ENCODE data around the gene EPYC.
"Not testable (repeated sequence)": the region's sequence is repeated elsewhere in the genome, so short reads cannot be mapped to it uniquely, and the experiment has no call there.

The EPYC gene

GRCh38 chr12:90990611-90991010, 14.2 kb downstream of the EPYC start:
- no peak for DNase-seq

DNA sequence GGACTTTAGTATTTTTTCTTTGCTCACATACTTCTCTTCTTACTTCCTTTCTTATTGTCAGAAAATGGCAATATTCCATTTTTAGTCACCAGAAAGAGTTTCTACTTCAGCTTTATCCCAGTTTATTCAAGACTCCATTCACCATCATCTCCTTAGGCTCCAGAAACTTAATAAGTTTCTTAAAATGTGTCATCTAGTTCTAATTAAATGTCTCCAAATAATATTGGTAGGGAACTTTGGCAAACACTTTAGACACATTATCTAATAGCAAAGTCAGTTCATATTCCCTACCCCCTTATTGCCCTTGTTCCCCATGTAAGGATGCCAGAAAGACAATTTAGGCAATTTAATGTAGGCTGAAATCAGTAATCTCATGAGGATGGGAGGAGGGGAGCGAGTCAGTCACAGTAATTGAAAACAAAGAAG, 15.1 kb downstream of the EPYC start:
- DNase-seq = no peak

DNA sequence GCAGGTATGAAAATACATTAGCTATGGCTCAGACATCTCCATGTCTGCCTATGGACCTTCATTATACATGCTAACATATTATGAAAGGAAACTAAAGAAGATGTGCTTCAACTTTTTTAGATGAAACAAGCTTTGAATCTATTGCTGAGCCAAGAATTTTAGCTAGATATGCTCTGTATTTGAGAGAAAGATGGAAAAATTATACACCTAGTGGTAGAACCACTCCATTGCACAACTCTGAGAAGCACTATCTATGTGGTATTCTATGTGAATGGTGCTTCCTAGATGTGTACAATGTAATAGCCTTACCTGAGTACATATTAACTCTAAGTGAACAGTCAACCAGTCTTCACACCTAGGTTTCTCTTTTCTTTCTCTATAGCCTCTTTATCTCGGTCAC, 17.3 kb downstream of the EPYC start:
- DNase-seq = no peak

DNA sequence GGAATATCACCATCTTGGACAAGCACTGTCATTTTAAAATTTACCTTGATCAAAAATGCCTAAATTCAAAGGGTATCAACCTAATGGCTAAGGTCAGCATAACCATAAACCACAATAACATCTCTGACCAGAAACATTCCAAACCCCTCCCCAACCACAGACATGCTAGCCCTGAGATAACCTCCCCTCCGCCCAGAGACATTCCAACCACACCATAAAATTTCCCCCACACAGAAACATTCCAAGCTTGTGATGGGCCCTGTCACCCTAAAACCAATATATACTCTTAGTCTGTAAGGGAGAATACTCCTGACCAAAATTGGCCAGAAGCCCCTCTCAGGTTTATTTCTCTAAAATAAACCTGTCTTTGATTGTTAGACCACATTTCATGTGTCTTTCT, 17.7 kb downstream of the EPYC start:
- no peak for DNase-seq

GRCh38 chr12:90985331-90985730, 19.4 kb downstream of the EPYC start:
- DNase-seq = not testable (repeated sequence)

- no peak for DNase-seq
Observed at GRCh38 chr12:90984114-90984513, 20.7 kb downstream of the EPYC start.

- no peak for DNase-seq
Observed at GRCh38 chr12:90982170-90982569, 22.6 kb downstream of the EPYC start.

DNA sequence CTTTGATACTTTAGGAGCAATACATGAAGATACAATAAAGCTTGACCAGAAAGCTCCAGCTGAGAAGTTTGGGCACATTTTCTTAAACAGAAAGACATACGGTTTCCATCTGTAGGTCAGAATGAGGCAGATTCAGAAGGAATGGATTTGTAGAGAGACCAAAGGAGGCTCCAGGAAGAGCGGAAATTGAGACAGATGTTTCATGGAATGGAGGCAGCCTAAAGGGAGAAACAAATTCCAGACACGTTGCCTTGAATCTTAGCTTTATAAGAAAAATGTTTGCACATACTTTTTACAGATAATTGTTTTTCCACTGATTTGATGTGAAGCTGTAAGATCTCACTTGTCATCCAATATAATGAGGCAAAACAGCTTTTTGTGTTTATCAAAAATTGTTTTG, 24.8 kb downstream of the EPYC start:
- DNase-seq = no peak

DNA sequence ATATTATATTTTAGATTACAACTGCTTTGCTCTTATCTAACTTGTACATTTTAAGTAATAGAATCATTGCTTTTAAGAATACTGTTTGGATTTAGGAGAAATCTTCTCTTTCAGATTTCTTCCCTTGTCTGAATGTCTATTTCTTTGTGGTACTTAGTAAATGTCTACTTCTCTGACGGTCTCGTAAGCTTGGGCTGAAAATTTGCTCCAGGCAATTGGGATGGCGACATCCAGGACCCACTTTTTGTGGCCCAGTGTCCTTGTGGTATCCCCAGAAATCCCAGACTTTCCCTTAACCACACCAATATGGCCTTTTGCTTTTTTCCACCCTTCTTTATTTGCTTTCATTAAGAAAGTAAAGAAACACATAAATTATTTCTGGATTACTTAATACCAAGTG, 25.8 kb downstream of the EPYC start:
- DNase-seq = no peak

DNA sequence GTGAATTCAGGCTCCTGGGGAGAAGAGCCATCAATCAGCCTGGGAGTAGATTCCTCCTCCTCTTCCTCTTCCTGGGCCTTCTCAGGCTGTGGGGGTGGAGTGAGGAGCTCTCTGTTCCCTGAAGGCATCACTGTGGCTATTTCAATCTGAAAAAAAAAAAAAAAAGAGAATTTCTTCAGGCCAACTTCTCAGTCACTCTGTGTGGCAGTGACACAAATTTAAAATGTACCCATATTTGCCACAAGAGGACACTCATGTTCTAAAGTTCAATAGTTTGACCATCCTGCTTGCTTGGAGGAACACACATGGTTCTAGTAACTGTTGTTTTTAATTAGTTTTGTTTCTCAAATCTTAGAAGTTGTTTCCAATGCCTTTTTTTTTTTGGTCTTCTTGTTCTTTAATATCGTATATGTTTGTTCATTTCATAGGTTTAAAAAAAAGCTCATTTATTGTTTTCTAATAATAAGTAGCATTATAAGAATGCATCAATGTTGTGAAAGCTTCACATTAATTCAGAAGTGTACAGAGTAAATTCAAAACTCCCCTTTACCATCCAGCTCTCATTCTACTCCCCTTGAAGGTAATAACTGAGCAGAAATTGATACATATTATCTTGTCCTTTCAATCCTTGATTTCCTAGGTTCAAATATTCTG, 26.5 kb downstream of the EPYC start:
- DNase-seq = no peak

DNA sequence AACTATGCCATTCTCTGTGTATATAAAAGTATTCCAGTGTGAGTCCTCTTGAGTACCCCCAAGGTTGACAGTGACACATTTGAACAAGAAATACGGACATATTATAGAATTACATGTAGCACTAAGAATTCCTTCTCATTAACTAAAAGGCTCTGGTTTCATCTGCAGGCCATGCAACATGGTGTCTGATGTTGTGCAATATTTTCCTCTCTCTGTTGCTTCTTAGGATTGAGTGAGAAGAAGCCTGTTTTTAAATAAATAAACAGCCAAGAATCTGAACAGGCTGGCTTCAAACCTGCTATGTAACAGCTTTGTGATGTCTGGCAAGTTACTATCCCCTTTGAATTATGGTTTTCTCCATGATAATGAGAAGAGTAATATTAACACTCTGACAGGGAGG, 27.5 kb downstream of the EPYC start:
- DNase-seq = no peak

DNA sequence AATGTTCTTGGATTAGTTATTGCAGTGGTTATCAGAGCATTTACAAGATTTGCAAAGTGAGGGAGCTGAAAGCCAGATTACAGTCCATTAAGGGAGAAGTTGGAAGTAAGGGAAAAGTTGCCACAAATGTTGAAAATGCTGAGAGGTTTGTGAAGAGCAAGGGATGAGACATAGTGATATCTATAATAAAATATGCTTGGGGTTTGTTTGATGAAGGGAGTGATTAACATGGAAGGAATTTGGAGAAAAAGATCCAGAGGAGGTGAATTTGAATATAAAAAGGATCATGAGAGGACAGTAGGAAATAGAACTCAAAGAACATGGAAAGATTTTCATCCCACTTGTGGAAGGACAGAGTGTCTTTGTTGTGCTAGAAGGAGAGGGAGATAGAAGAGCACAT, 30.5 kb downstream of the EPYC start:
- no peak for DNase-seq

DNA sequence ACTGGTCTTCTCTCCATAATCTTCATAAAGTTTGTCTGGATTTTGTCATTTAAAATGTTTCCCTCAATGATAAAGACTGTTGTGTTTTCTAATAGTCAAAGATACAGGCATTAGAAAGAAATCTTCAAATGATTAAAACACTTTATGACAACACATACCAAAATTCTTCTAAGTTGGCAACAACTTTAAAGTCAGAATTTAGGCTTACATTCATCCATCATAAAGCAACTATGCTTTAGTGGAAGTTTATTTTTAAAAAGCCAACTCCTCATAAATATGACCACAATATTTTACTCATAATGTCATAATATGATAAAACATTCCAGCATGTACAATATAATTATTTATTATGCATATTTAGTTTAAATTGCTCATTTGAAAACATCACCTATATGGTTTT, 32.5 kb downstream of the EPYC start:
- DNase-seq = no peak

GRCh38 chr12:90970911-90971310, 33.9 kb downstream of the EPYC start:
- no peak for DNase-seq

GRCh38 chr12:90970471-90970870, 34.3 kb downstream of the EPYC start:
- no peak for DNase-seq

- DNase-seq = no peak
Observed at GRCh38 chr12:90969851-90970250, 34.9 kb downstream of the EPYC start.

- no peak for DNase-seq
Observed at GRCh38 chr12:90969346-90969745, 35.4 kb downstream of the EPYC start.

- DNase-seq = no peak
Observed at GRCh38 chr12:90965204-90965603, 39.6 kb downstream of the EPYC start.

DNA sequence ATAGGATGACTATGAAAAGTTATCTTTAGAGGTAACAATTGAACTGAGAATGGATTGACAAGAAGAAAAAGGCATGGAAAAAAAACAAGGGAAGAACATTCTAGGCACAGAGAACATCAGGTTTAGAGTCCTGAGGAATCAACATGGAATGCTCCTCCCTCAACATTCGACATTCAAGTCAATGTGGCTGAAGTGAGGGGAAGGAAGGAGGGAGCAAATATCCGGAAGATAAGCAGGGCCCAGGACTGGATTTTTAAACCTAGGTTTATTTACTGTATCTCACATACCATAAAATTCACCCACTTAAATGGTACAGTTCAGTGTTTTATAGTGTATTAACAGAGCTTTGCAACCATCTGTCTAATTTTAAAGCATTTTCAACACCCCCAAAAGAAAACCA, 40.2 kb downstream of the EPYC start:
- no peak for DNase-seq

- no peak for DNase-seq
Observed at GRCh38 chr12:90963946-90964345, 40.8 kb downstream of the EPYC start.

DNA sequence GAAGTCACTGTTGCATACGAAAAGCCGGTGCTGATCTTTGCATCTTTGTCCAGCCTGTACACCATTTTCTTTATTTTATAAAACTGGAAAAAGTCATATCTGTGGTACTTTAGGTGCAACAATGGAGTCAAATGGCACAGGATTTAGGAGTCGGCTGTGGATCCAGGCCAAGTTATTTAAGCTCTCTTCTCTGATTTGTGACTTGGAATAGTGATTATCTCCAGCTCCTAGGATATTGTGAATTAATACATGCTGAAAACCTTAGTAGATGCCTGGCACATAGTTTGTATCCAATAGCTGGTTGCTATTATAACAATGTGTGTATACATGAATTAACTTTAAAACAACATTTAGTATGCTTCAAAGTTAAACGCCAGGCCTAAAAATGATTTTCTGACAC, 43.6 kb downstream of the EPYC start:
- DNase-seq = no peak

- peak; percentile 39 for DNase-seq
Observed at GRCh38 chr12:90959538-90960139, 45.1 kb downstream of the EPYC start.

- DNase-seq = no peak
Observed at GRCh38 chr12:90959032-90959431, 45.7 kb downstream of the EPYC start.

DNA sequence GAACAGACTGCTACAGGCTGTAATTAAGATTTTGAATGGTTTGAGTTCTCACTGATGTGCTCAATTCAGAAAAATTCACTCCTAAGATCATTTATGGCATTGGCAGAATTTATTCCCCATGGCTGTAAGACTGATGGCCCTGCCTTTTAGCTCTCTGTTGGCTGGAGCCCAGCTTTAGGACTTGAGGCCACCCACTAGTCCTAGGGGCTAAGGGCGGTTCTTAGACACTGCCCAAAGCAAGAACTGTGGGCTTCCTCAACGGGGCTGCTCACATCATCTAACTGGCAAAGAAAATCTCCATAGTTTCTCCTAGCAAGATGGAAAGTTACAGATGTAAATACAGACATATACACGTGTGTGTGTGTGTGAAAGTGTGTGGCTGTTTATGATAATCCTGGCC, 46.4 kb downstream of the EPYC start:
- DNase-seq = no peak

DNA sequence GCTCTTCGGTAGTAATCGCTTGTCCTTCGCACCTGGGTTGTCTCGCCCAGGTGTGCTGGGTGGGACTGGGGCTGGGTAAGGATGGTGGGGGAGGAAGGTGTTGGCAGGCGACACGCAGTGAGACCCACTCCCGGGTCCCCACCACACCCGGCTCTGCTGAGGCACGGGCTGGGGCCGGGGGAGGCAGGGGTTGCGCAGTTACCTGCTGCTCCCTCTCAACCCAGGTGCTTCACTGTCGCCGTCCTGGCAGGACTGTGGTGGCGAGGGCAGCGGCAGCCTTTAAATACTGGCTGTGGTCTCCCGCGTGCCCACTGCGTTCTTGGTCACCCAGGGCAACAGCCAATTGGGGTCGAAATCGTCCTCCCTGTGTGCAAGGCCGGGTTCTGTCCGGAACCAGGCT, 49.9 kb downstream of the EPYC start, which contains the start of gene CCER1:
TSS of gene CCER1 (minus strand) at position 256 of the 400 bp plus-strand sequence. CDS start 434 bp downstream, outside the sequence.
- DNase-seq = no peak
